Measurements from ENCODE around the gene PPARGC1A.

The PPARGC1A gene

DNA sequence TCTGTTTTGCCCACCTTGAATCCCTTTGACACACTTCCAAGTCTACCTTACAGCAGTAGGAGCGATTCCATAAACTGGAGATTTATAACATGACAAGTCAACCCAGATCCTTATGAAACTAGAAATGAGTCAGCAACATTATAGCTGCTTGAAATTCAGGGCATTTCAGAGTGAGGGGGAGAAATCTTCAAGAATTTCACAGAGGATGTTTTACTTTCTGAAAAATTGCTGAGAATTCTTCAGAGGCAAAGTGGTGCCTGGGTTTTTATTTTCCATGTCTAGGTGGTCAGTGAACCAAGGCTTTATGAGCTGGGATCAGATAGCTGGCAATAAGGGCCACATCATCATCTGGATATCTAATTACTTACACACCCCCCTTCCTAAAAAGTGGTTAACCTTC lies 119.8 kb downstream of the PPARGC1A start:
- H3K36me3 ChIP-seq (ENCODE audit: insufficient read depth, low read length): no peaks in the 10 kb centered on the region
- no peaks in the 10 kb centered on the region for H3K9me3 ChIP-seq (ENCODE audit: control insufficient read depth, insufficient read depth, low read length)
- H3K9ac ChIP-seq (ENCODE audit: low read depth, low read length): no peak overlapping the region
- H3K4me1 ChIP-seq (ENCODE audit: insufficient read depth, low read length): peaks cover 14% of the 10 kb centered on the region; the same call in 1 of the 2 replicates

DNA sequence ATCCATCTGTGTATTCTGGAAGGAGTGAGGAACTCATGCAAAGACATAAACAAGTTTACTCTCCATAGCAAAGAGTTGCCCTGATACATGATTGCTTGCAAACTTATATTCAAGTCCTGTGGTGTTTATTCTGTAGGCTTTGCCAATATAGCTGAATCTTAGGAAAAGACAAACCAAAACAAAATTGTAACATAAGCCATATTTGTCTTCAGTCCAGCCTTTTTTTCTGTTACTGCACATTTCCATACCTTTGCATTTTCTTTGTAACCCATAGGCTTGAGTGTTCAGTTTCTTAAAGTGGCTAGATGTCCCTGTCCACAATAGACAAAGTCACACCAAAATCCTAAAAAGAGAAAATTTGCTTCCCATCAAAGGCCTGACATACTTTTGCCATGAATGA lies 120.4 kb downstream of the PPARGC1A start:
- H3K9ac ChIP-seq (ENCODE audit: low read depth, low read length): no peak overlapping the region
- no peaks in the 10 kb centered on the region for H3K36me3 ChIP-seq (ENCODE audit: insufficient read depth, low read length)
- H3K9me3 ChIP-seq (ENCODE audit: control insufficient read depth, insufficient read depth, low read length): no peaks in the 10 kb centered on the region
- H3K4me1 ChIP-seq (ENCODE audit: insufficient read depth, low read length): peaks cover 9% of the 10 kb centered on the region; the same call in 1 of the 2 replicates

DNA sequence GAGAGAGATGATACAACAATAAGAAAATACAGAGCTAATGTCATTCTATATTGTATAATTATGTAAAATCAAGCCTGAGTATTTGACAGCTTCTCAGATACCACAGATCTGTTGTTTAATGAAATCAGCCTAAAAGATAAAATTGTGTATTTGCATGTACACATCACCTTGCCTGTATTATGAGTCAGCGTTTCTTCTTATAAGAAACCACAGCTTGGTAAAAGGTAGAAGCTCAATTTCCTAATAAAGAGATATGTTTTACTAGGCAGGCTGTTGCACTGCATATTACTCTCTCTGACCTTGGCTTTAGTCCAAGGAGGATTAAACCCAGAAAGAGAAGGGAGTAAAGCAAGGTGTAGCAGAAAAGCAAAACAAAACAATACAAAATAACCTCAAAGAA lies 121.3 kb downstream of the PPARGC1A start:
- Histone ChIP-seq H3K9ac (ENCODE audit: low read depth, low read length) (no peak overlapping the region), H3K36me3 (ENCODE audit: insufficient read depth, low read length) (no peaks in the 10 kb centered on the region), H3K4me1 (ENCODE audit: insufficient read depth, low read length) (0 out of 2 replicates have a peak, but pooled peaks cover 1% of the 10 kb centered on the region), H3K9me3 (ENCODE audit: control insufficient read depth, insufficient read depth, low read length) (no peaks in the 10 kb centered on the region)

DNA sequence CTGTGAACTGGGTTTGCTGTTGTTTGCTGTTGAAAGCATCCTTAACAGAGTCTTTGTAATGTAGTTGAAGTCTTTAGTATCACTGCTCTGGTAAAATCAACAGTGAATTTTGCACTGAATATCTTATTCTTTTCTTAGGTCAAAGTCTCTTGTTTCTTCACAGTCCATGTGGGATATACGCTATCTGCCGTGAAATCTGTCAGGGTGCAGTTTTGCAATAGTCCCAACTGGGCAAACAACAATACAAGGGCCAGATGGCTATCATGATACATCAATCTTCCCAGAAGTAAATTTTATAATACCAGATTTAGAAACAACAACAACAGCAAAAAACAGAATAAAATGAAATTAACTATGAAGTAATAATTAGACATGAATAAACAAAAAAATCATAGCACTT lies 123.5 kb downstream of the PPARGC1A start:
- H3K36me3 ChIP-seq (ENCODE audit: insufficient read depth, low read length): no peaks in the 10 kb centered on the region
- H3K4me1 ChIP-seq (ENCODE audit: insufficient read depth, low read length): no peaks in the 10 kb centered on the region
- no peak overlapping the region for H3K9ac ChIP-seq (ENCODE audit: low read depth, low read length)
- H3K9me3 ChIP-seq (ENCODE audit: control insufficient read depth, insufficient read depth, low read length): no peaks in the 10 kb centered on the region

DNA sequence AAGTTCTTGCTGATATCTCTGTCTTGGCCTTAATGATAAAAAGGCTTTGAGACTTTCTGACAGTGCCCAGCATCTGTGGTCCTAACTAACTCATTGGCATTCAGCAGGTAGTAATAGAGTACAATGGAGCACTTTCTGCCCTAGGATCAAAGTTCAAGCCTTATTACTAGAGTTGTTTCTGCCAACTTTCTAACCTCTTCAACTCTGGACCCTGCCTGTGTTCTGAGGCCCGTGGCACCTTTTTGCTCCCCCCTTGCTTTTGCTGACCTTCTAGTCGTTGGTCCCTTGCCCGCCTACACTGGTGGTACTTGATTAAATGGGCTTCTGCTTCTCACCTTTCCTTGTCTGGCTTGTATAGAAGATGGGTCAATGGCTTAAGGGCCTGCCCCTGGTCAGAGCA lies 126.3 kb downstream of the PPARGC1A start:
- no peaks in the 10 kb centered on the region for H3K9me3 ChIP-seq (ENCODE audit: control insufficient read depth, insufficient read depth, low read length)
- H3K36me3 ChIP-seq (ENCODE audit: insufficient read depth, low read length): no peaks in the 10 kb centered on the region

DNA sequence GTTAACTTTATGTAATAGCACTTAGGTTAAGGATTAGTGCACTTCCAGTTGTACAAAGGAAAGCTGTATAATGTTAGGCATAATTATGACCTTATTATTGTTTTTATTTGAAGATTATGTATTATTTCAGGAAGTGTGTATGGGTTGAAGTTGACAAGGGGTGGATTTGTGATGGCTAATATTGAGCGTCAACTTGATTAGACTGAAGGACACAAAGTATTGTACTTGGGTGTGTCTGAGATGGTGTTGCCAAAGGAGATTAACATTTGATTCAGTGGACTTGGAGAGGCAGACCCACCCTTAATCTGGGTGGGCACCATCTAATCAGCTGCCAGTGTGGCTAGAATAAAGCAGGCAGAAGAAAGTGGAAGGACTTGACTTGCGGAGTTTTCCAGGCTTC lies 127.3 kb downstream of the PPARGC1A start:
- H3K36me3 ChIP-seq (ENCODE audit: insufficient read depth, low read length): no peaks in the 10 kb centered on the region
- H3K9ac ChIP-seq (ENCODE audit: low read depth, low read length): no peak overlapping the region
- no peaks in the 10 kb centered on the region for H3K4me1 ChIP-seq (ENCODE audit: insufficient read depth, low read length)
- H3K9me3 ChIP-seq (ENCODE audit: control insufficient read depth, insufficient read depth, low read length): no peaks in the 10 kb centered on the region

More for the DNA sequence above, 126.3 kb downstream of the PPARGC1A start:
- Histone ChIP-seq H3K4me1 (ENCODE audit: insufficient read depth, low read length) (no peaks in the 10 kb centered on the region), H3K9ac (ENCODE audit: low read depth, low read length) (no peak overlapping the region)

DNA sequence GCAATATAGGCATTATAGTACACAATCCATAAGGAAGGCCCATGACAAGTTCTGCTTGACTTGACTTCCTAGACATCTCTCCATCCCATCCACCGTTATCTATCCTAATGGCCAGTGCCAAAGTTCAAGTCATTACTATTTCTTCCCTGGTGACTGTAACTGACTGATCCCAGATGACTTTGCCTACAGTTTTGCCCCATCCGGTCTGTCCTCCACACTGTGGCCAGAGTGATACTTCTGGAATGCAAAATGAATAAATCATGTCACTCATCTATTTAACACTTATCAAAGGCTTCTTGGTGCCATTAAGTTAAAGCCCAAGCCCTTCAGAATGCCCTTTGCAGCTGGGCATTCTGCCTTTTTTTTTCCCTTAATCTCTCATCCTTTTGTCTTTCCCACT lies 130.8 kb downstream of the PPARGC1A start:
- Histone ChIP-seq H3K9ac (ENCODE audit: low read depth, low read length) (no peak overlapping the region), H3K36me3 (ENCODE audit: insufficient read depth, low read length) (no peaks in the 10 kb centered on the region), H3K4me1 (ENCODE audit: insufficient read depth, low read length) (no peaks in the 10 kb centered on the region), H3K9me3 (ENCODE audit: control insufficient read depth, insufficient read depth, low read length) (no peaks in the 10 kb centered on the region)

DNA sequence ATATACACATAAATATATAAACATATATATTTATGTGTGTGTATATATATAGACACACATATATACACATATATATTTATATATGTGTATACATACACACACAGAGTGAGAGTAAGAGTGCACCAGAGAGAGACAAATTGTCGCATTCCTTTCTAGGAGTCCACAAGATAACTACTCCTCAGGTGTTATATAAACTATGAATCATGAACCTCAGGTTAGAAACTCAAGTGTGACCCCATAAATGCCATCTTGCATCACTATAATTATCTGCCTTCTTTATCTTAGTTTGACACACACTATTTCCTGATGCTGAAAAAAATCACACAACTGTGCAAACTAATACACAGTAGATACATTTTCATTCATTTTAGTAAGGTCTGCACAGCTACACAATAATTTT lies 135.2 kb downstream of the PPARGC1A start:
- Histone ChIP-seq H3K36me3 (ENCODE audit: insufficient read depth, low read length) (no peaks in the 10 kb centered on the region), H3K9ac (ENCODE audit: low read depth, low read length) (no peak overlapping the region), H3K4me1 (ENCODE audit: insufficient read depth, low read length) (no peaks in the 10 kb centered on the region), H3K9me3 (ENCODE audit: control insufficient read depth, insufficient read depth, low read length) (no peaks in the 10 kb centered on the region)

DNA sequence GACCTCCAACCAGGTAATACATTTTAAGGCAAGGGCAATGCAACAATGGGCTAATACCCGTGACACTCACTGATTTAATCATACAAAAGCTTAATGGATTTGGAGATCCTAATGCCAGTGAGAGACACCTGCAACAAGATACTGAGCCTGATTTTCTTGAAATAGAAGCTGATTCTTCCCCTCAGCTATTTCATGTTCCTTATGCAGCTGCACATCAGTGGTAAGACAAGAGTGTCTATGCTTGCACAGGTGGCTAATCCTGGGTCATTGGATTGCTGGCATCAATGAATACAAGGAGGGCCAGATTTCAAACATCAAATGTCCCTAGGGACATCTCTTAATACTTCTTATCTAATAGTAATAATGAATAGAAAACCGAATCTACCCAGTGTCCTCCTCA lies 139.7 kb downstream of the PPARGC1A start:
- no peaks in the 10 kb centered on the region for H3K4me1 ChIP-seq (ENCODE audit: insufficient read depth, low read length)
- H3K36me3 ChIP-seq (ENCODE audit: insufficient read depth, low read length): no peaks in the 10 kb centered on the region
- H3K9ac ChIP-seq (ENCODE audit: low read depth, low read length): no peak overlapping the region
- 0 out of 2 replicates have a peak, but pooled peaks cover 5% of the 10 kb centered on the region for H3K9me3 ChIP-seq (ENCODE audit: control insufficient read depth, insufficient read depth, low read length)

DNA sequence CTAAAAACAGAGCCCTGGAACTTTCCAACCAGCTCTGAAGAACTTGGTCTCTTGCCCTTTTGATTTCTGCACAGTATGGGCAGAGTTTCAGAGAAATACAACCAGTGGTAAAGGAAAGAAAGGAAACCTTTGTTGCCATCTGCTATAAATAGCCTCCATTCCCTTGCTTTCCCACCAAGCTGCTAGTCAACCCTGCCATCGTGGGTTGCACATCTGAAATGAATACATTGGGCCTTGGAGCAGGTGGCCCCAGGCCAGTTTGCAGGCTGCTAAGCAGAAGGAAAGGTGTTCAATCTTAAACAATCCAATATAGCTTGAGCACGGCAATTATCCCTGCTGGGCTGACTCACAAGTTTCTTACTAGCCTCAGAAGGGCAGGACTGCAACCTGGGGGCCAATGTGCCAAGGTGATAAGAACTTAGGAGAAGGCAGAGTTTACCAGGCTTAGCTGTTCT lies 142.5 kb downstream of the PPARGC1A start:
- no peak overlapping the region for H3K9ac ChIP-seq (ENCODE audit: low read depth, low read length)
- H3K36me3 ChIP-seq (ENCODE audit: insufficient read depth, low read length): no peaks in the 10 kb centered on the region
- H3K4me1 ChIP-seq (ENCODE audit: insufficient read depth, low read length): no peaks in the 10 kb centered on the region
- 0 out of 2 replicates have a peak, but pooled peaks cover 5% of the 10 kb centered on the region for H3K9me3 ChIP-seq (ENCODE audit: control insufficient read depth, insufficient read depth, low read length)

DNA sequence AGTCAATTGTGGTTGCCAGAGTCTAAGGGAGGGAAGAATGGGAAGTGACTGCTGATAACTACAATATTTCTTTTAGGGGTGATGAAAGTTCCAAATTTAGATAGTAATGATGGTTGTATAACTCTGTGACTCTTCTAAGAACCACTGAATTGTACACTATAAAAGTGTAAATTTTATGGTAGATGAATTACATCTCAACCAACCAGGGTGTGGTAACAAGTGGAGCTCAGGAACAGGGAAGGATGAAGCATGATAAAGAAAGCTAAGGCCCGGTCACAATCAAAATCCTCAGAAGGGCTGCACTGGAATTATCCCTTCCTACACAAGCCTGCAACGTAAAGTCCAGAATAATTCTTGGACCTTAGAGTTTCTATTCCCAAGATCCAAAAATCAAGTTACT lies 143.2 kb downstream of the PPARGC1A start:
- Histone ChIP-seq H3K36me3 (ENCODE audit: insufficient read depth, low read length) (no peaks in the 10 kb centered on the region), H3K4me1 (ENCODE audit: insufficient read depth, low read length) (no peaks in the 10 kb centered on the region), H3K9ac (ENCODE audit: low read depth, low read length) (no peak overlapping the region), H3K9me3 (ENCODE audit: control insufficient read depth, insufficient read depth, low read length) (0 out of 2 replicates have a peak, but pooled peaks cover 5% of the 10 kb centered on the region)

DNA sequence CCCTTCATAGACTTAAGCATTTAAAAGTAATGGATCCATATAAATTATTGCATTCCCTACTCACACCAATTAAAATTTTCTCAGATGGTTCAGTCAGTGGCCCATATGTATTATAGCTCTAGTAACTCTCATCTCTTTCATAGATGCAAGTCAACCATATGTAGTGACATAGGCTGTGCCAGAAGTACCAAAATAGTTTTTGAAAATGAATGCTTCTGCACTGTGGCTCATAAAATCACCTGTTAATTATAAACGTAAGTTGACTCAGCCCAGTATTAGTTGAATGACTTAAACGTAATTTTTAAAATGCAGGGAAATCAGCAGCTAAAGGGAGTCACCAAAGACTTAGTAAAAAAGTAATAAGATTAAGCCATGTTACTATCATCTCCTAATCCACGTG lies 143.8 kb downstream of the PPARGC1A start:
- no peaks in the 10 kb centered on the region for H3K4me1 ChIP-seq (ENCODE audit: insufficient read depth, low read length)
- H3K9me3 ChIP-seq (ENCODE audit: control insufficient read depth, insufficient read depth, low read length): 0 out of 2 replicates have a peak, but pooled peaks cover 5% of the 10 kb centered on the region
- H3K9ac ChIP-seq (ENCODE audit: low read depth, low read length): no peak overlapping the region
- H3K36me3 ChIP-seq (ENCODE audit: insufficient read depth, low read length): no peaks in the 10 kb centered on the region

DNA sequence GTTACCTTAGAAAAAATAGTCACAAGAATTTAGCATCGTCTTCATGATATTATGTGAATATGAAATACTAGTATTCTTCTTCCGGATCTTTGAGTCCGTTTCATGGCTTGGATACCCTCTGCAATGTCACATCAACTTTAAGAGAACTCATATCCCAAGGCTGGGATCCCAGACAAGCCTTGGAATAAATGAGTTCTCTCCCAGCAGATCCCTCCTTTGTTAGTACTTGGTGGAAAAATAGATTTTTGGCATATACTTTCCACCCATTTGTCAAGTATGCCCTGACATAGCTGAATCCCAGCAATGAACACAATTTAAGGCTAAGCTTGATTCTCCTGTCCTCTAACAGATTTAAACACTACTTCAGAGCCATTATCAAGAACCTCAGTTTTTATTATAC lies 144.5 kb downstream of the PPARGC1A start:
- H3K36me3 ChIP-seq (ENCODE audit: insufficient read depth, low read length): no peaks in the 10 kb centered on the region

More for the DNA sequence above, 144.5 kb downstream of the PPARGC1A start:
- H3K4me1 ChIP-seq (ENCODE audit: insufficient read depth, low read length): no peaks in the 10 kb centered on the region
- H3K9me3 ChIP-seq (ENCODE audit: control insufficient read depth, insufficient read depth, low read length): 0 out of 2 replicates have a peak, but pooled peaks cover 5% of the 10 kb centered on the region
- no peak overlapping the region for H3K9ac ChIP-seq (ENCODE audit: low read depth, low read length)

Data from ES-I3 (cell line).